COR-L47 (cell line): ENCODE data around the gene PDP2.

Source experiments
- DNase-seq: peaks from one replicate; lab custom pipeline; 2025; lab: John Stamatoyannopoulos, UW

PDP2 gene

DNA sequence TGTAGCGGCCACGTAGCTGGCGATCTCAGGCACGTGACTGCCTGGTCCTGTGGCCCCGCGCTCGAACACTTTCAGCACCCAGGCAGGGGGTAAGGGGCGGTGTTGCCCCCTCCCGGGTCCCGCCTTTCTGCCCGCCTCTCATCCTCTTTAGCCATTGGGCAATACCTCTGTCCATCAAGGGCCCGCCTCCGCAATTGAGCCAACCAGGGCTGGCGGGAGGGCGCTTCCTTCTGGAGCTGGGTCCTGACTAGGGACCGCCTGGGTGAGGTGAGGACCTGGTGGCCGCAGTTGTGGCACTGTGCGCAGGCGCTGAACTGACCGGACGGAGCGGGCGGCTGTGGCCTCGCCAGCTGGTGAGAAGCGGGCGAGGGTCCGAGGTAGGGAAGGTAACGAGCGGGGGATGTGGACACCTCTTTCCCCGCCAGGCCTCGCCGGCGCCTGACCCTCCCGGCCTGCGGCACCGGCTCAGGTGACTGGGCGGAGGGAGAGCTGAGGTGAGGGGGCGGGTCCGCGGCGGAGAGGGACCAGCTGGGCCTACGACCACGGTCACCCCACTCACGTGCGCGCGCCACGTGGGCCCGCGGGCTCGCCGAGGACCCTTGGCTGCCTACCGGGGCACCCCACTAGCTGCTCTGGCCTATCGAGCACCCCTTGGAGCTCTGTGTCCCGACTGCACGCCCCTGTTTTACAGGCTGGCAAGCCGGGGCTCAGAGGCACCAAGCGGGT lies at the start of gene PDP2:
Gene PDP2, plus strand, starts transcription at position 228 of the 726 bp plus-strand sequence. CDS start 3,770 bp downstream, outside the sequence.
- peak; percentile 94 for DNase-seq

- DNase-seq = no peak
These were observed 48.1 kb upstream of the PDP2 start for GRCh38 chr16:66832190-66832589.

DNA sequence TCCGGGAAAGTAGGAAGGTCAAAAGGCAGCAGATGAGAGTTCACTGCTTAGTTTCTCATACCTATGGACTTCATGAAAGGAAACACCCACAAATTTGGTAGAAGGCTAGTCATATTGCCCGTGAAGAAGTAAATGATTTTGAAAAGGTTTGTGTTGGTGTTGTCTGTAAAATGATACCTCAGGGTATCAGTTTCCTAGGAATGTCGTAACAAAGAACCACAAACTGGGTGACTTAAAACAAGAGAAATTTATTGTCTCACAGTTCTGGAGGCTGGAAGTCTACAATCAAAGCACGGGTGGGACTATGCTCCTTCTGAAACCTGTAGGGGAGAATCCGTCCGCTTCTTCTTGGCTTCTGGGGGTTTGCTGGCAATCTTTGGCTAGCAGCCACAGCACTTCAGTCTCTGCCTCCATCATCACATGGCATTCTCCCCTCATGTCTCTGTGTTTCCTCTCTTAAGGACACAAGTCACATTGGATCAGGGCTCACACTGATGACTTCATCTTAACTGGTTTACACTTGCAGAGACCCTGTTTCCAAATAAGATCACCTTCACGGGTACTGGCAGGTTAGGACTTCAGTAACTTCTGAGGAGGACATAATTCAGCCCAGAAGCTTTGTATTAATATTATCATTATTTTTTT lies 47.5 kb upstream of the PDP2 start:
- DNase-seq = no peak

DNA sequence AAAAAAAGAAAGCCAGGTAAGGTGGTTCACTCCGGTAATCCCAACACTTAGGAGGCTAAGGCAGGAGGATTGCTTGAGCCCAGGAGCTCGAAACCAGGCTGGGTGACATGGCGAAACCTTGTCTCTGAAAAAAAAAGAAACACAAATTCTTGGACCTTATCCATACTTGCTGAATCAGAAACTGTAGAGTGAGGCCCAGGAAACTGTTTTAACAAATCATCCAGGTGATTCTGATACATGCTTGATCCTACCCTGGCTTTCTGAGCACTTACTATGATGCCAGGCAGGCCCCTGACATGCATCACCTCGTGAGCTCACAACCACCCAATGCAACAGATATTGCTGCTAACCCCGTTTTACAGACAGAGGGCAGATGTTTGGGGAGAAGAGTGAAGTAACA lies 45.6 kb upstream of the PDP2 start:
- DNase-seq = no peak

- DNase-seq = no peak
These were observed 39.4 kb upstream of the PDP2 start for GRCh38 chr16:66840883-66841282.

- DNase-seq = no peak
These were observed 38.9 kb upstream of the PDP2 start for GRCh38 chr16:66841366-66841765.

DNA sequence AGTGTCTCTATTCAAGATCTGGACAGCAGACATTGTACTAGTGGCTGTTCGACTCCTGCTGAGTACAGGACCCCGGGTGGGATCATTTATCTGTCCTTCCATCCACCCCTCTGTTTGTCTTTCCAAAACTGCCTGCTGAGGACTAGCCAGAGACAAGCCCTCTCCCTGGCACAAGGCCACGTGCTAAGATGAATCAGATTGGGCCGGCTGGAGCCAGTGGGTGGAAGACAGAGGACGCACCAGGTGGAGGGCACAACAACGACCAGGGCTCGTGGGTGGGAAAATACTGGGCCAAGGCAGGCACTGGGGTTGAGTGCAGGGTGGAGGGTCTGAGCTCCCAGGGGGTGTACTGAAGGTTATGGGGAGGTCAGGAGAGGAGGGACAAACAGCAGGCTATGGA lies 37.5 kb upstream of the PDP2 start:
- DNase-seq = peak; percentile 65

DNA sequence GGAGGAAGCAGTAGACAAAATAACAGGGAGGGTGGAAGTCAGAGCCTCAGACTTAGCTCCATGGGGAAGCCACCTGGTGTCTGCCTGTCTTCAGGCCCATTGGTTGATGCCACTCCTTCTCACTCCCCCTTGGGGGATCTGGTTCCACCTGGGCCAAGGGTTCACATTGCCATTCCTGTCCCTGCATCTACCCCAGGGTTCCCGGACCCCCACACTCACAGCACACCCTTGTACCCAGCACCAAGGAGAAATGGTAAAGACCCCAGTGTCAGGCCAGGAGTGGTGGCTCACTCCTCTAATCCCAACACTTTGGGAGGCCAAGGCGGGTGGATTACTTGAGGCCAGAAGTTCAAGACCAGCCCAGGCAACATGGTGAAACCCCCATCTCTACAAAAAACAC lies 37.1 kb upstream of the PDP2 start:
- no peak for DNase-seq

DNA sequence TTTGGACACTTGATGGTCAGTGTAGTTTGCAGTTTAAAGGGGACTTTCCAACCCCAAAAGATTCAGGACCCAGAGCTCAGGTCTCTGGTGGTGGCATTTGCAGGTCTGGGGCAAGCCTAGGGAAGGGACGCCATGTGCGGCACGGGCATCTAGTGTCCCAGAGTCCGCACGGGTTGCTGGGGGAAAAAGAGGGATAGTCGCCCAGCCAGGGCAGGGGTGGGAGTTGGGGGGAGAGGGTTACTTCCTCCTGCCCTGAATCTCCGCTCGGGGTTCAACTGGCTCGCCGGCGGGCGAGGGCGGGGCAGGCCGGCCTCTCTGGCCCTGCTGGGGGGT lies 36.3 kb upstream of the PDP2 start:
- no peak for DNase-seq

- DNase-seq = no peak
These were observed 35.8 kb upstream of the PDP2 start, which contains the start of gene CA7 for GRCh38 chr16:66844342-66845079. Gene CA7, plus strand, starts transcription at chr16:66844414. Its CDS starts 74 bp downstream, at chr16:66844488.

GRCh38 chr16:66845080-66845410 lies 35.3 kb upstream of the PDP2 start:
- DNase-seq = no peak

GRCh38 chr16:66845791-66846221 lies 34.5 kb upstream of the PDP2 start:
- peak; percentile 18 for DNase-seq

GRCh38 chr16:66846266-66846665 lies 34.0 kb upstream of the PDP2 start:
- no peak for DNase-seq

DNA sequence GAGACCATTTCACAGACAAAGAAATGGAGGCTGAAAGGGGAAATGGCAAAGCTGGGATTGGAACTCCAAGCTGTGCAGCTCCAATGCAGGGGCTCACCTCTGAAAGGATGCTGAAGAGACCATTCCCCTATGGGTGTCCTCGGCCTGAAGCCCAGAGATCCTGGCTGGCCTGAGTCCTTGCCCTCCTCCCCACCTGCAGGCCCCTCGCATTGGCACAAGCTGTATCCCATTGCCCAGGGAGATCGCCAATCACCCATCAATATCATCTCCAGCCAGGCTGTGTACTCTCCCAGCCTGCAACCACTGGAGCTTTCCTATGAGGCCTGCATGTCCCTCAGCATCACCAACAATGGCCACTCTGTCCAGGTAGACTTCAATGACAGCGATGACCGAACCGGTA lies 33.5 kb upstream of the PDP2 start:
- DNase-seq = no peak

GRCh38 chr16:66847533-66848067 lies 32.7 kb upstream of the PDP2 start:
- DNase-seq = no peak

DNA sequence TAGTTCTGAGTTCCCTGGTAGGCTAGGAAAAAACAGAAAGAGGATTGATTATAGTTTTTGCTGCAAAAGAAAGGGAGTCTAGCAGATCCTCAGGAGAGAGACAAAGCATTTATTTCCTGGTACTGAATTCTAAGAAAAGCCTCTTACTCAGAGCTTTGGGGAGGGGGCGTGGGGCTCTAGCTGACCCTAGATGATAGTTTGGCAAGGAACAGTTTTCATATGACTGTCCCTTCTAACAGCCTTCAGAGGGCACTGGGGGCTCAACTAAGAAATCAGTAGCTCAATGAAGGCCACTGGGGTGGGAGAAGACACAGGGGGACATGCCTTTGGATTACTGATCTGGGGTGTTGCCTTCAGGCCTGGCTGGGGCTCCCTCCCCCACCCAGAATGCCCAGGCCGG lies 32.1 kb upstream of the PDP2 start:
- no peak for DNase-seq

- no peak for DNase-seq
These were observed 31.3 kb upstream of the PDP2 start for GRCh38 chr16:66849021-66849420.

DNA sequence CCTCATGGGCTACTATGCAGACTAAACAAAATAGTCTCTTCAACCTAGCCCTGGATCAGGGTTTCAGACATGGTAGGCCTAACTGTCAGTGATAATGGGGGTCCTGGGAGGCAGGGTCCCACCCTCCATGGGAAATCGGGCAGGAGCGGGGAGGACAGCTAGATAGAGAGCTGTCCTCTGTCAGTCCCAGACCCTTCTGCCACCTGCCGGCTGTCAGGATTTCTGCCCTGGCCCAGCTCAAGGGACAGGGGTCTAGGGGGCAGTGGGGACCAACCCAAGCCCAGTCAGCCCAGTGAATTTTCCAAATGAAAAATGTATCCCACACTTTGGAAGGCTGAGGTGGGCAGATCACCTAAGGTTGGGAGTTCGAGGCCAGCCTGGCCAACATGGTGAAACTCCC lies 30.8 kb upstream of the PDP2 start:
- no peak for DNase-seq

- DNase-seq = no peak
These were observed 30.1 kb upstream of the PDP2 start for GRCh38 chr16:66850115-66850815.

DNA sequence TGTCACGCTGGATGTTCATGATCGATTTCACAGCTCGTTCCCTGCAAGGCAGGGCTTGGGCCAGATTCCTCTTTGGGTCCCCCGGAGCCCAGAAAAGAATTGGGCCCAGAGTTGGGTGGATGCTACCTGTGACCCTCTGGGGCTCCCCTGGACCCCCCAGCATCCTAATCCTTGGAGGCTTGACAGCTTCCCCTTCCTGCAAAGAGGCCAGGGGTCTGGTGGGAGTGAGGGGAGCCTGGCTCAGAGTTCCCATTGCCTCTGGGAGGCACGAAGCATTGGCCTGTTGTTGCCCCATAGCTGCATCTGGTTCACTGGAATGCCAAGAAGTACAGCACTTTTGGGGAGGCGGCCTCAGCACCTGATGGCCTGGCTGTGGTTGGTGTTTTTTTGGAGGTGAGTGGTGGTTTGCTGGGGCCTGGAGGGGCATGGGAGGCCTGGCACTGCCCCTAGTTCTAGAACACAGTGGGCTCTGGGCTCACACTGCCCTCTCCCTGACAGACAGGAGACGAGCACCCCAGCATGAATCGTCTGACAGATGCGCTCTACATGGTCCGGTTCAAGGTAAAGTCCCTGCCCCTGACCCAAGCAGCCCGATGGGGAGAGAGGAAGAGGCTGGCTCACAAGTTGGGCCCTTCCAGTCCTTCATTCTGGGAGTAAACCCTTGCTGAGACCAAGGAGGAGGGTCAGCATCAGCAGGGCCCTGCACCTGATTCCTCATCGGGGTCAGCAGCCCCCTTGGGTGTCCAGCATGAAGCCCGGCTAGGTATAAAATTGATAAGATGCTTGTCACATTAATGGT lies 28.9 kb upstream of the PDP2 start:
- DNase-seq = no peak
